Measurements from ENCODE around the gene ROR1.

ROR1 gene

GRCh38 chr1:64065571-64065970, 291.8 kb downstream of the ROR1 start:
- Histone ChIP-seq H3K36me3 (replicated peaks; ENCODE audit: insufficient read depth, low read length) (no peaks in the 10 kb centered on the region), H3K79me2 (ENCODE audit: low read length) (no peaks in the 10 kb centered on the region), H3F3A (ENCODE audit: insufficient read depth, low read length) (no peaks in the 10 kb centered on the region), H3K4me1 (ENCODE audit: low read length) (no peaks in the 10 kb centered on the region), H3K27me3 (replicated peaks; ENCODE audit: insufficient read depth, low read length) (no peaks in the 10 kb centered on the region), H3K4me3 (ENCODE audit: low read length) (no peak overlapping the region), H4K20me1 (ENCODE audit: insufficient read depth, low read length) (no peaks in the 10 kb centered on the region), H3K9ac (ENCODE audit: low read length) (no peak overlapping the region), H3K9me3 (replicated peaks; ENCODE audit: insufficient read depth, low read length) (no peaks in the 10 kb centered on the region), H3K27ac (ENCODE audit: low read length) (no peak overlapping the region), H2AFZ (ENCODE audit: low read length) (no peak overlapping the region), H3K4me2 (ENCODE audit: low read depth, low read length) (no peak overlapping the region), H3K9me2 (replicated peaks; ENCODE audit: insufficient read depth, low read length) (no peaks in the 10 kb centered on the region)
- no peak for DNase-seq
- TF ChIP-seq EZH2 (optimal IDR thresholded peaks at IDR 0.05; ENCODE audit: low read depth, low read length) = no peak
- TF ChIP-seq EZH2phosphoT487 (IDR thresholded peaks at IDR 0.05; ENCODE audit: low read length) = no peak
- TF ChIP-seq CTCF (IDR thresholded peaks at IDR 0.05; ENCODE audit: low read length) = no peak

DNA sequence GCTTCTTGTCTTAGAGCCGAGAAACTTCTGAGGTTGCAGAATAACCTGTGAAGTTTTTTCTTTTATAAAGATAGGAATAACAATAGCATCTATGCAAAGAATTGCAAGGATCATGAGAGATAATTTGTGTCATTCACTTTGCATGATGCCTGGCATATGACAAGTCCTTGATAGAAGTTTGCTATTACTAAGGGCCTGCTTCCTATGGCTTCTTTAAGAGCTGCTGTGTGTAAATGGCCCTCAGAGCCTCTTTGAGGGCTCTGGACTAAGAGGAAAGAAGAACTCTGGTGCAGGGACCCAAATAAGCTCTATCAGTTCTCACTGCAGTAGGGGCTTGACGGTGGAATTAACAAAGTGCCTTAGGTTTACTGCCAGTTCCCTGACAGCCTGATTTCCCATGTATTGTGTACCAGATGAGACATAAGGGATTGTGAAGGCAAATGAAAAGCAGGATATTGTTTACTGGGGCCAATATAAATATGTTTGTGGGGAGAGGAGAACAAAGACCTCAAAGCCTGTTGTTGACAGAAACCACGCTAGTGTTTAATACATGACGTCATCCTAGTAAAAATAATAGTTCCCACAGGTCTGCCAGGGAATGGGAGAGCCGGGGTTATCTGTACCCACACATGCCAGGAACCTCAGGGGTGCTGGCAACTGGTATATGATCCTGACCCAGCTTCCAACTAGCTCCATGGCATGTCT, 298.4 kb downstream of the ROR1 start:
- H3K4me1 ChIP-seq (ENCODE audit: low read length) = no peaks in the 10 kb centered on the region
- H3K4me3 ChIP-seq (ENCODE audit: low read length) = no peak overlapping the region
- H3K79me2 ChIP-seq (ENCODE audit: low read length) = no peaks in the 10 kb centered on the region
- no peaks in the 10 kb centered on the region for H3K9me3 ChIP-seq (replicated peaks; ENCODE audit: insufficient read depth, low read length)
- no peak for DNase-seq
- no peak overlapping the region for H3K9ac ChIP-seq (ENCODE audit: low read length)
- H2AFZ ChIP-seq (ENCODE audit: low read length) = no peak overlapping the region
- H3F3A ChIP-seq (ENCODE audit: insufficient read depth, low read length) = no peaks in the 10 kb centered on the region
- no peak overlapping the region for H3K27ac ChIP-seq (ENCODE audit: low read length)
- H3K4me2 ChIP-seq (ENCODE audit: low read depth, low read length) = no peak overlapping the region
- no peaks in the 10 kb centered on the region for H3K27me3 ChIP-seq (replicated peaks; ENCODE audit: insufficient read depth, low read length)
- H3K36me3 ChIP-seq (replicated peaks; ENCODE audit: insufficient read depth, low read length) = no peaks in the 10 kb centered on the region
- TF ChIP-seq EZH2phosphoT487 (IDR thresholded peaks at IDR 0.05; ENCODE audit: low read length) (no peak), CTCF (IDR thresholded peaks at IDR 0.05; ENCODE audit: low read length) (no peak), EZH2 (optimal IDR thresholded peaks at IDR 0.05; ENCODE audit: low read depth, low read length) (no peak)
- no peaks in the 10 kb centered on the region for H3K9me2 ChIP-seq (replicated peaks; ENCODE audit: insufficient read depth, low read length)
- H4K20me1 ChIP-seq (ENCODE audit: insufficient read depth, low read length) = no peaks in the 10 kb centered on the region

GRCh38 chr1:64073705-64074104, 299.9 kb downstream of the ROR1 start:
- Histone ChIP-seq H2AFZ (ENCODE audit: low read length) (no peak overlapping the region), H3K27me3 (replicated peaks; ENCODE audit: insufficient read depth, low read length) (no peaks in the 10 kb centered on the region), H3K27ac (ENCODE audit: low read length) (no peak overlapping the region), H3K4me1 (ENCODE audit: low read length) (no peaks in the 10 kb centered on the region), H3K4me3 (ENCODE audit: low read length) (no peak overlapping the region), H3K79me2 (ENCODE audit: low read length) (no peaks in the 10 kb centered on the region), H3K36me3 (replicated peaks; ENCODE audit: insufficient read depth, low read length) (no peaks in the 10 kb centered on the region), H4K20me1 (ENCODE audit: insufficient read depth, low read length) (no peaks in the 10 kb centered on the region), H3F3A (ENCODE audit: insufficient read depth, low read length) (no peaks in the 10 kb centered on the region), H3K9me2 (replicated peaks; ENCODE audit: insufficient read depth, low read length) (no peaks in the 10 kb centered on the region), H3K9me3 (replicated peaks; ENCODE audit: insufficient read depth, low read length) (no peaks in the 10 kb centered on the region), H3K4me2 (ENCODE audit: low read depth, low read length) (no peak overlapping the region), H3K9ac (ENCODE audit: low read length) (no peak overlapping the region)
- no peak for DNase-seq
- TF ChIP-seq EZH2 (optimal IDR thresholded peaks at IDR 0.05; ENCODE audit: low read depth, low read length) (no peak), CTCF (IDR thresholded peaks at IDR 0.05; ENCODE audit: low read length) (no peak), EZH2phosphoT487 (IDR thresholded peaks at IDR 0.05; ENCODE audit: low read length) (no peak)
